Activated gamma-delta T cell treated with anti-CD3 and anti-CD28 coated beads, Interleukin-2, amount 50 U/mL, for 16 hours (primary cell): ENCODE data around the gene TMPRSS11E.
"Not testable (repeated sequence)": the region's sequence is repeated elsewhere in the genome, so short reads cannot be mapped to it uniquely, and the experiment has no call there.

Experiments
- DNase-seq: peaks from one replicate; pipeline ENCODE4 v3.0.0-alpha.2; 2020; ENCODE audit warnings: low read depth

The TMPRSS11E gene

DNA sequence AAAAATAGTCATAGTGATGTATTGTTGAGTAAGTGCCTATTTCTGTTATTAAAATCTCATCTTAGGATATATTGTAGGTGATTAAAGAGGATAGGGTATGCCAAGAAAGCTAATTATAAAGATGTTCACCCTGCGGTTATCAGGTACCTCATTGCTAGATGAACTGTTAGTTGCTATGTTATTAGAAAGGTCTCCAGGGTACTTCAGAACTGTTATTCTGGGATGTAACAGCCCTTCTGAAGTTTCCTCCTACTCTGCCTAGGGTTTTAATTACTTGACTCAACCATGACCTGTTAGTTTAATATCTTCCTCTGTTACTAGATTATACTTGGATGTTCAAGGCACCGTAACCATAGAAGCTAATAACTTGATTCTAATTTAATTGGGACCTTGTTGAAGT lies 15.4 kb downstream of the TMPRSS11E start:
- DNase-seq = no peak

- DNase-seq = no peak
Measured at GRCh38 chr4:68463796-68464195, 16.5 kb downstream of the TMPRSS11E start.

- DNase-seq = no peak
Measured at GRCh38 chr4:68465058-68465457, 17.8 kb downstream of the TMPRSS11E start.

DNA sequence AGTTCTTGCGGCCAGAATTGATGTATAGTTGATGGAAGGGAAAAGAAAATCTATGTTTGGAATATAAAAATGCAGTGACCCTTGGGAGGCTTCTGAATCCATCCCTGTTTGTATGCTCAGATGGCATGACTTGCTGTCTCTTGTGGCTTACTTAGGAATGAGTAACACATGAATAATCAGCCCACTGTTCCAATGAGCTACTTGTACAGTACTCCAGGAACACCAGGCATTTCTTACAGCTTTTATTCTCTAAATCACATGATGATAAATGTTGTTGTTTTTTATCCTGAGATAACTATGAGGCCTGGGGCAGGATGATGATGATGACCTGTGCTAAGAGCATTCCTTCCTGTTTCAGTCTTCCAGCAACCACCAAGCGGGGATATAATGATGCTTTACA lies 18.9 kb downstream of the TMPRSS11E start:
- DNase-seq = no peak

DNA sequence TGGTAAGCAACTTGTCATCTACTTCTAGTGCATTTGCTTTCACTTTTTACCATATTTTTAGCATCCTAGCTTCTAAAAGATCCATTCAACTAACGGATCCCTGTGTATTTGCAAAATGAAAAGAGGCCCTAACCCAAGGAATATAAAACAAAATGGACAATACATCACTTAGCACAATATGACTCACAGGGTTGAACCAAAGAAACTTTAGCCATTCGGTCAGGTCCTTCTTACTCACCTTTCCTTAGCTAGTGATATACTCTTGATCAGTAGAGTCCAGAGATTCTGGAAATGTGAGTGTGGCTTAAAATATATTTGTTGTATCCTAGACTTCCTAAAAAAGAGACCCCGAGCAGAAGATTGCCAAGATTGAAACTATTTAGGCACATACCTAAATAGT lies 19.5 kb downstream of the TMPRSS11E start:
- DNase-seq = no peak

- no peak for DNase-seq
Measured at GRCh38 chr4:68469482-68469881, 22.2 kb downstream of the TMPRSS11E start.

GRCh38 chr4:68476191-68476590 lies 28.9 kb downstream of the TMPRSS11E start:
- DNase-seq = no peak

GRCh38 chr4:68489338-68489737 lies 42.1 kb downstream of the TMPRSS11E start:
- no peak for DNase-seq

DNA sequence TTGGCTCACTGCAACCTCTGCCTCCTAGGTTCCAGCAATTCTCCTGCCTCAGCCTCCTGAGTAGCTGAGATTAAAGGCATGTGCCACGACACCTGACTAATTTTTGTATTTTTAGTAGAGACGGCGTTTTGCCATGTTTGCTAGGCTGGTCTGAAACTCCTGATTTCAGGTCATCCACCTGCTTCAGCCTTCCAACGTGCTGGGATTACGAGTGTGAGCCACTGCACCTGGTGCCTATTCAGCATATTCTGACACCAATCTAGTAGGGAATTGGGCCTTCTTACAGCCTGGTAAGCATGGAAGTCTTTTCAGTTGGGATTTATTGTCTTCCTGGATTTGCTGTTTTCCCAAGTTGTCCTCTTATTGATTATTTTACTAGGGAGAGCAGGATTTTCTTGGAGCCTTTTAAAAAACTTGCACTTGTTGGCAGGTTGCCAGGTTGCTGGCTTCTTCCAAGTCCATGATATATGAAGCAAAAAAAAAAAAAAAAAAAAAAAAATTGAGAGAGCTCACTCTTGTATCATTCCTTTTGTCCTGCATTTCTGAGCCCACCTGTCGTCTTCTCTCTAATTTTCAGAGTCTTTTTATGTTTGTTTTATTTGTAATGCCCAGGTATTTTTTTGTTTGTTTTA lies 43.7 kb downstream of the TMPRSS11E start:
- no peak for DNase-seq

GRCh38 chr4:68494688-68495087 lies 47.4 kb downstream of the TMPRSS11E start:
- no peak for DNase-seq

- peak; percentile 25 for DNase-seq
Measured at GRCh38 chr4:68498413-68499007, 51.2 kb downstream of the TMPRSS11E start.

GRCh38 chr4:68499021-68499420 lies 51.8 kb downstream of the TMPRSS11E start:
- DNase-seq = no peak

DNA sequence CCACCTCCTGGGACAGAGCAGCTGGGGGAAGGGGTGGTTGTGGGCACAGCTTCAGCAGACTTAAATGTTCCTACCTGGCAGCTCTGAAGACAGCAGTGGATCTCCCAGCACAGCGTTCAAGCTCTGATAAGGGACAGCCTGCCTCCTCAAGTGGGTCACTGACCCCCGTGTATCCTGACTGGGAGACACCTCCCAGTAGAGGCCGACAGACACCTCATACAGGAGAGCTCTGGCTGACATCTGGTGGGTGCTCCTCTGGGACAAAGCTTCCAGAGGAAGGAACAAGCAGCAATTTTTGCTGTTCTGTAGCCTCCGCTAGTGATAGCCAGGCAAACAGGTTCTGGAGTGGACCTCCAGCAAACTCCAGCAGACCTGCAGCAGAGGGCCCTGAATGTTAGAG lies 56.2 kb downstream of the TMPRSS11E start:
- not testable (repeated sequence) for DNase-seq

DNA sequence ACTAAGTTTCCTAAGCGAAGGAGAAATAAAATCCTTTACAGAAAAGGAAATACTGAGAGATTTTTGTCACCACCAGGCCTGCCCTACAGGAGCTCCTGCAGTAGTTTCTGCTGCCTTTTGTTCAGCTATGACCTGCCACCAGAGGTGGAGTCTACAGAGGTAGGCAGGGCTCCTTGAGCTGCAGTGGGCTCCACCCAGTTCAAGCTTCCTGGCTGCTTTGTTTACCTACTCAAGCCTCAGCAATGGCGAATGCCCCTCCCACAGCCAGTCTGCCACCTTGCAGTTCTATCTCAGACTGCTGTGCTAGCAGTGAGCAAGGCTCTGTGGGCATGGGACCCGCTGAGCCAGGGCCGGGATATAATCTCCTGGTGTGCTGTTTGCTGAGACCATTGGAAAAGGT lies 57.6 kb downstream of the TMPRSS11E start:
- not testable (repeated sequence) for DNase-seq

DNA sequence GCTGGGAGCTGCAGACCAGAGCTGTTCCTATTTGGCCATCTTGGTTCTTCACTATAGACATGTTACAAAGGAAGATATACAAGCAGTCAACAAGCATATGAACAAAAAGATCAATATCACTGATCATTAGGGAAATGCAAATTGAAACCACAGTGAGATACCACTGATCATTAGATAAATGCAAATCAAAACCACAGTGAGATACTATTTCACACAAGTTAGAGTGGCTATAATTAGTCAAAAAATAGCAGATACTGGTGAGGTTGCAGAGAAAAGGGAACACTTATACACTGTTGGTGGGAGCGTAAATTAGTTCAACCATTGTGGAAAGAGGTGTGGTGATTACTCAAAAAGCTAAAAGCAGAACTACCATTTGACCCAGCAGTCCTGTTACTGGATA lies 58.2 kb downstream of the TMPRSS11E start:
- DNase-seq = not testable (repeated sequence)

DNA sequence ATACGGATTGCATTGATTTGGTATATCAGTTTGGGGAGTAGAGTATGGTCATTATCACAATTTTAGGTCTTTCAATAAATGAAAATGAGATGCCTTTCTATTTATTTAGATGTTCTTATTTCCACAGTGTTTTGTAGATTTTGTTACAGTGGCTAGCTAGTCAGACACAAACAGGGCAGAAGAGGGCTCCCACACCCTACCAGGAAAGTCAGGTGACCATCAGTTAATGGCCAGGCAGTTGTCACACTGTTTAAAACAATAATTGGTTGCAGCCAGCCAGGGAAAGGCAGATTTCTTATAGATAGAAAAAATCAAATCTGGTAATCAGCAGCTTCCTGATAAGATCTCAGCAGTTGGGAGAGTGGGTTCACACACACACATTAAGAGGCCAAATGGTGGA lies 71.6 kb downstream of the TMPRSS11E start:
- no peak for DNase-seq

DNA sequence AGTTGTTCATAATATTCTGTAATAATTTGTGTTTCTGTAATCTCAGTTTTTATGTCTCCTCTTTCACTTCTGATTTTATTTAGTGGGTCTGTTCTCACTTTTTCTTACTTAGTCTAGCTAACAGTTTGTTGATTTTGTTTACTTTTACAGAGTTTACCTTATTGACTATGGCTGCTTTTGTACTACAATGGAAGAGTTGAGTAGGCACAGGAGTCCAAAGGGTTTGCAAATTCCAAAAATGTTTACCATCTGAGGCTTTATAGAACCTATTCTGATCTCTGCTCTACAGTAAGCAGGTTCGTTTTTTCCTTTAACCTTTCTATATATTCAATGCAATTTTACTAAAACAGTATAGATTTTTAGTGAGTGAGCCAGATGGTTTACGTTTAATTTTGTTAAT lies 73.7 kb downstream of the TMPRSS11E start:
- no peak for DNase-seq

DNA sequence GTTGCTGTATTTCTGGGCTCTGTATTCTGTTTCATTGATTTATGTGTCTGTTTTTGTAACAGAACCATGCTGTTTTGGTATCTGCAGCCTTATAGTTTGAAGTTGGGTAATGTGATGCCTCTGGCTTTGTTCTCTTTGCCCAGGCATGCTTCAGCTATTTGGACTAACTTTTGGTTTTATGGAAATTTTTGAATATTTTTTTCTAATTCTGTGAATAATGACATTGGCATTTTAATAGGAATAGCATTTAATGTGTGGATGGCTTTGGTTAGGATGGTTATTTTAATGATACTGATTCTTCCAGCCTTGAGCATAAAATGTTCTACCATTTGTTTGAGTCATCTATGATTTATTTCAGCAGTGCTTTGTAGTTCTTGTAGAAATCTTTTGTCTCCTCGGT lies 75.0 kb downstream of the TMPRSS11E start:
- DNase-seq = not testable (repeated sequence)

- DNase-seq = no peak
Measured at GRCh38 chr4:68535974-68536373, 88.7 kb downstream of the TMPRSS11E start.

DNA sequence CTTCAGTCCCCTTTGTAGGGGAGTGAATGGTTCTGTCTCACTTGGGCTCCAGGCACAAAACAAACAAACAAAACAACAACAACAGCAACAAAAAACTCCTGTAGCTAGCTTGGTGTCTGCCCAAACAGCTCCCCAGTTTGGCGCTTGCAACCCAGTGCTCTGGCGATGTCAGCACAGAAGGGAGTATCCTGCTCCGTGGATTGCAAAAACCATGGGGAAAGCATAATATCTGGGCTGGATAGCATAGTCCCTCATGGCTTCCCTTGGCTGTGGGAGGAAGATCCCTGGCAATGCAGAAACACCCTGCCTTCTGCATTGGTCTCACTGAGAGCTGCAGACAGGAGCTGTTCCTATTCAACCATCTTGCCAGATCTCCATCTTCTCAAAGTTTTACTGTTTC lies 89.1 kb downstream of the TMPRSS11E start:
- no peak for DNase-seq

DNA sequence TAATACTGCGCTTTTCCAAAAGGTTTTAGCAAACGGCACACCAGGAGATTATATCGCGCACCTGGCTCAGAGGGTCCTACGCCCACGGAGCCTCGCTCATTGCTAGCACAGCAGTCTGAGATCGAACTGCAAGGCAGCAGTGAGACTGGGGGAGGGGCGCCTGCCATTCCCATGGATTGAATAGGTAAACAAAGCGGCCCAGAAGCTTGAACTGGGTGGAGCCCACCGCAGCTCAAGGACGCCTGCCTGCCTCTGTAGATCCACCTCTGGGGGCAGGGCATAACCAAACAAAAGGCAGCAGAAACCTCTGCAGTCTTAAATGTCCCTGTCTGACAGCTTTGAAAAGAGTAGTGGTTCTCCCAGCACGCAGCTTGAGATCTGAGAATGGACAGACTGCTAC lies 95.5 kb downstream of the TMPRSS11E start:
- DNase-seq = not testable (repeated sequence)
